OCI-LY3 (cell line): ENCODE data around the gene PGS1.

Source experiments
- EZH2phosphoT487 ChIP-seq: fragments of 200-600 bp; shearing (Covaris generic); IDR thresholded peaks from 2 replicates; pipeline ENCODE4 v1.6.1; 2018; ENCODE audit warnings: antibody characterized with exemption, mixed run types, low read depth
- TF ChIP-seq, protein P1 (sequence below): fragments of 200-600, 300-600 bp; sonication (generic); IDR thresholded peaks from 2 replicates; pipeline ENCODE4 v1.5.1; 2014; ENCODE audit warnings: antibody characterized with exemption, low read length, low read depth

- TF ChIP-seq, protein P1, sequence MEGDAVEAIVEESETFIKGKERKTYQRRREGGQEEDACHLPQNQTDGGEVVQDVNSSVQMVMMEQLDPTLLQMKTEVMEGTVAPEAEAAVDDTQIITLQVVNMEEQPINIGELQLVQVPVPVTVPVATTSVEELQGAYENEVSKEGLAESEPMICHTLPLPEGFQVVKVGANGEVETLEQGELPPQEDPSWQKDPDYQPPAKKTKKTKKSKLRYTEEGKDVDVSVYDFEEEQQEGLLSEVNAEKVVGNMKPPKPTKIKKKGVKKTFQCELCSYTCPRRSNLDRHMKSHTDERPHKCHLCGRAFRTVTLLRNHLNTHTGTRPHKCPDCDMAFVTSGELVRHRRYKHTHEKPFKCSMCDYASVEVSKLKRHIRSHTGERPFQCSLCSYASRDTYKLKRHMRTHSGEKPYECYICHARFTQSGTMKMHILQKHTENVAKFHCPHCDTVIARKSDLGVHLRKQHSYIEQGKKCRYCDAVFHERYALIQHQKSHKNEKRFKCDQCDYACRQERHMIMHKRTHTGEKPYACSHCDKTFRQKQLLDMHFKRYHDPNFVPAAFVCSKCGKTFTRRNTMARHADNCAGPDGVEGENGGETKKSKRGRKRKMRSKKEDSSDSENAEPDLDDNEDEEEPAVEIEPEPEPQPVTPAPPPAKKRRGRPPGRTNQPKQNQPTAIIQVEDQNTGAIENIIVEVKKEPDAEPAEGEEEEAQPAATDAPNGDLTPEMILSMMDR = no peak
- TF ChIP-seq EZH2phosphoT487 = no peak
Observed at GRCh38 chr17:78366109-78366848, 12.2 kb upstream of the PGS1 start.
